Liver (tissue), 3 donors: ENCODE data around the gene WNT3A.

Experiments
- CTCF ChIP-seq: fragments of 150-350 bp; IDR thresholded peaks from 2 replicates; pipeline ENCODE4 v1.5.1; 2017; ENCODE audit warnings: improper control_type of control experiment, low read depth, low read length; ENCODE audit not compliant: missing input control
- EGR1 ChIP-seq, 2 donors: IDR thresholded peaks; 2 replicates each; pipeline ENCODE4 v1.6.1; 2016 to 2018; ENCODE audit warnings: antibody characterized with exemption in 2 of 2, low read depth in 2 of 2
- HNF4G ChIP-seq: IDR thresholded peaks from 2 replicates; pipeline ENCODE4 v1.6.1; 2016; ENCODE audit warnings: antibody characterized with exemption
- JUND ChIP-seq, 2 donors: IDR thresholded peaks; 2 replicates each; pipeline ENCODE4 v1.6.1; 2016; ENCODE audit warnings: antibody characterized with exemption in 2 of 2
- NR2F2 ChIP-seq: IDR thresholded peaks from 2 replicates; pipeline ENCODE4 v1.6.1; 2016; ENCODE audit warnings: antibody characterized with exemption
- RAD21 ChIP-seq, 2 donors: IDR thresholded peaks; 2 replicates each; pipeline ENCODE4 v1.6.1; 2016; ENCODE audit warnings: antibody characterized with exemption in 2 of 2, mild to moderate bottlenecking in 2 of 2
- RXRA ChIP-seq, 2 donors: IDR thresholded peaks; 2 replicates each; pipeline ENCODE4 v1.6.1; 2017 to 2018; ENCODE audit warnings: antibody characterized with exemption in 2 of 2, mild to moderate bottlenecking in 1 of 2
- SP1 ChIP-seq: IDR thresholded peaks from 2 replicates; pipeline ENCODE4 v1.6.1; 2018; ENCODE audit warnings: antibody characterized with exemption, mild to moderate bottlenecking
- TAF1 ChIP-seq: conservative IDR thresholded peaks from 2 replicates; pipeline ENCODE4 v1.6.1; 2016; ENCODE audit warnings: antibody characterized with exemption, mild to moderate bottlenecking
- YY1 ChIP-seq: IDR thresholded peaks from 2 replicates; pipeline ENCODE4 v1.6.1; 2016; ENCODE audit warnings: antibody characterized with exemption, mild to moderate bottlenecking
- donor health status: healthy.
- donor health status: healthy.

DNA sequence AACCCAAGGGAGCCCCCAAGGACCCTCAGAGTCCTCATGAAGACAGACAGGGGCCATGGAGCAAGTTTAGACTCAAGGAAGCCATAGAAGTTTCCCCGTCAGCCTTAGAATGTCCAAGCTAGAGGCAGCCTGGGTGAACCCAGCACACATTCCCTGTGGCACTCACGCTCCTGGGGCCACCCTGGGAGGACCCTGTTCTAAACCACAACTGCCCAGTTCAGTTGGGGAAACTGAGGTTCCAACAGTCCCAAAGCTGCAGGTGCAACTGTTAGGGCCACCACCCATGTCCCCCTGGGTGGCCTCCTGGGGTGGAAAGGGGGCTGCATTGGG, 9.3 kb downstream of the WNT3A start:
- no peak for TF ChIP-seq NR2F2
- TF ChIP-seq CTCF = no peak
- TF ChIP-seq YY1 = no peak
- TF ChIP-seq SP1 = no peak
- no peak for TF ChIP-seq JUND (IDR thresholded peaks at IDR 0.05)
- no peak for TF ChIP-seq RAD21 (IDR thresholded peaks at IDR 0.05)
- no peak for TF ChIP-seq RXRA (IDR thresholded peaks at IDR 0.05)
- TF ChIP-seq HNF4G = no peak
- no peak for TF ChIP-seq EGR1 (IDR thresholded peaks at IDR 0.05; ENCODE audit: low read depth in 2 of 2)
- no peak for TF ChIP-seq TAF1
